IMR-90 (cell line): ENCODE data around the gene TUBA3D. TPM values are rescaled to one million over a fixed set of nuclear protein-coding genes. Genes with fewer than 3 reads are reported as not detected.
"Not testable (repeated sequence)": the region's sequence is repeated elsewhere in the genome, so short reads cannot be mapped to it uniquely, and the experiment has no call there.

Experiments used
- ATAC-seq: fragments of 200-7000 bp; cut with Tn5 transposase; 2 replicates; pipeline ENCODE4 v1.9.1; 2020; ENCODE audit warnings: low read depth, mild to moderate bottlenecking, moderate library complexity
- BruUV-seq: library from RNA; stranded (reverse); fragments of 400-500 nt; replicated peaks from 2 replicates; lab custom pipeline; 2021; lab: Mats Ljungman, UMichigan
- CTCF ChIA-PET: fragments of 300-600 bp; formaldehyde crosslinking; extraction: SDS; loops from one replicate; lab custom pipeline; 2021; ENCODE audit warnings: antibody characterized with exemption; lab: Yijun Ruan, JAX
- POLR2A ChIA-PET: fragments of 300-600 bp; sonication (Branson Sonifier 250); formaldehyde crosslinking; loops from one replicate; lab custom pipeline; 2022; ENCODE audit warnings: antibody characterized with exemption; ENCODE audit not compliant: unreplicated experiment; lab: Charles Lee
- DNase-seq: peaks from one replicate; pipeline ENCODE4 v3.0.0; 2013
- H2AFZ ChIP-seq: replicated peaks from 2 replicates; pipeline ENCODE3; 2013; ENCODE audit warnings: low read length, mild to moderate bottlenecking; ENCODE audit not compliant: poor library complexity
- H2AK5ac ChIP-seq: 2 replicates; pipeline ENCODE4 v1.6.1; 2013; ENCODE audit warnings: low read depth, low read length, inconsistent platforms
- H2AK9ac ChIP-seq: replicated peaks from 2 replicates; pipeline ENCODE3; 2013; ENCODE audit warnings: mild to moderate bottlenecking, low read depth, low read length, moderate library complexity; ENCODE audit not compliant: poor library complexity
- H2BK120ac ChIP-seq: 2 replicates; pipeline ENCODE4 v1.6.1; 2013; ENCODE audit warnings: low read depth, low read length, inconsistent platforms
- H2BK15ac ChIP-seq: 3 replicates; pipeline ENCODE4 v1.6.1; 2013; ENCODE audit warnings: low read depth, low read length, inconsistent platforms
- H2BK20ac ChIP-seq: 2 replicates; pipeline ENCODE4 v1.6.1; 2013; ENCODE audit warnings: low read depth, mild to moderate bottlenecking, inconsistent platforms, low read length, moderate library complexity
- H2BK5ac ChIP-seq: 2 replicates; pipeline ENCODE4 v1.6.1; 2013; ENCODE audit warnings: mild to moderate bottlenecking, low read depth, low read length, inconsistent platforms; ENCODE audit not compliant: poor library complexity, severe bottlenecking
- H3K14ac ChIP-seq: replicated peaks from 2 replicates; pipeline ENCODE4 v1.6.1; 2013; ENCODE audit warnings: low read depth, low read length, inconsistent platforms
- H3K18ac ChIP-seq: 2 replicates; pipeline ENCODE4 v1.6.1; 2013; ENCODE audit warnings: low read depth, low read length, control low read depth
- H3K23ac ChIP-seq: 2 replicates; pipeline ENCODE4 v1.6.1; 2013; ENCODE audit warnings: low read depth, low read length, inconsistent platforms
- H3K27ac ChIP-seq: 2 replicates; pipeline ENCODE4 v1.5.1; 2013; ENCODE audit warnings: mild to moderate bottlenecking, control low read depth, low read length; ENCODE audit not compliant: insufficient read depth
- H3K27me3 ChIP-seq: 2 replicates; pipeline ENCODE4 v1.6.1; 2013; ENCODE audit warnings: low read length; ENCODE audit not compliant: control insufficient read depth, insufficient read depth
- H3K36me3 ChIP-seq: 2 replicates; pipeline ENCODE4 v1.6.1; 2013; ENCODE audit warnings: low read length, mixed read lengths; ENCODE audit not compliant: control insufficient read depth, insufficient read depth
- H3K4ac ChIP-seq: 2 replicates; pipeline ENCODE4 v1.6.1; 2013; ENCODE audit warnings: low read depth, low read length, inconsistent platforms
- H3K4me1 ChIP-seq: 2 replicates; pipeline ENCODE4 v1.6.1; 2013; ENCODE audit warnings: low read length, mixed read lengths; ENCODE audit not compliant: control insufficient read depth, insufficient read depth
- H3K4me2 ChIP-seq: 2 replicates; pipeline ENCODE4 v1.6.1; 2013; ENCODE audit warnings: low read depth, mild to moderate bottlenecking, control low read depth, low read length, moderate library complexity
- H3K4me3 ChIP-seq: 2 replicates; pipeline ENCODE4 v1.5.1; 2013; ENCODE audit warnings: low read depth, mild to moderate bottlenecking, control low read depth, low read length, moderate library complexity; ENCODE audit not compliant: insufficient read depth
- H3K56ac ChIP-seq: 2 replicates; pipeline ENCODE4 v1.6.1; 2013; ENCODE audit warnings: low read length, inconsistent platforms; ENCODE audit not compliant: insufficient read depth; ENCODE audit errors: extremely low read depth
- H3K79me1 ChIP-seq, 2 experiments: 2 replicates each; pipeline ENCODE4 v1.6.1; 2013; ENCODE audit warnings: low read length in 2 of 2, inconsistent platforms in 1 of 2, low read depth in 1 of 2
- H3K9ac ChIP-seq: 2 replicates; pipeline ENCODE4 v1.6.1; 2013; ENCODE audit warnings: low read depth, low read length, control low read depth
- H3K9me1 ChIP-seq: 2 replicates; pipeline ENCODE4 v1.6.1; 2013; ENCODE audit warnings: low read length, inconsistent platforms; ENCODE audit not compliant: insufficient read depth
- H3K9me3 ChIP-seq: 2 replicates; pipeline ENCODE4 v1.6.1; 2013; ENCODE audit warnings: low read length; ENCODE audit not compliant: control insufficient read depth, insufficient read depth
- H4K20me1 ChIP-seq: 2 replicates; pipeline ENCODE4 v1.6.1; 2013; ENCODE audit warnings: low read length, inconsistent platforms; ENCODE audit not compliant: insufficient read depth
- H4K5ac ChIP-seq: 2 replicates; pipeline ENCODE4 v1.6.1; 2013; ENCODE audit warnings: mild to moderate bottlenecking, low read depth, low read length, control low read depth
- H4K8ac ChIP-seq, 2 experiments: 2 replicates each; pipeline ENCODE4 v1.6.1; 2013; ENCODE audit warnings: low read depth in 2 of 2, low read length in 2 of 2, control low read depth in 1 of 2, inconsistent platforms in 1 of 2
- H4K91ac ChIP-seq: 2 replicates; pipeline ENCODE4 v1.6.1; 2013; ENCODE audit warnings: low read depth, low read length, inconsistent platforms; ENCODE audit not compliant: insufficient read depth
- WGBS, 2 experiments: methylation state at CpG; one replicate each; pipeline versions ENCODE4 v1.1.5 to v1.1.7; 2013; ENCODE audit warnings: missing lambda C conversion rate in 2 of 2; ENCODE audit not compliant: insufficient read length in 1 of 2; ENCODE audit errors: extremely low coverage in 2 of 2; 5-methylcytosine and 5-hydroxymethylcytosine counted together
- dilution Hi-C: fragments of 300-500 bp; cut with HindIII; formaldehyde crosslinking; loops from one replicate; pipeline ENCODE4 v1.14.3; 2018; ENCODE audit warnings: low sequenced_read_pairs; ENCODE audit not compliant: unreplicated experiment
- in situ Hi-C: fragments of 300-500 bp; cut with MboI; formaldehyde crosslinking; loops from 3 replicates; pipeline ENCODE4 v1.14.3; 2019; ENCODE audit warnings: low sequenced_read_pairs, inconsistent platforms, mixed read lengths
- intact Hi-C: fragments of 100-400 bp; cut with micrococcal nuclease; formaldehyde crosslinking; loops from 2 replicates; pipeline ENCODE4 v1.10.0; 2022
- polyA plus RNA-seq, 3 experiments: library from polyadenylated mRNA; depleted of rRNA; stranded (reverse); fragments of >200 nt; gene quantifications; 2 replicates each; pipeline ENCODE4 v1.2.3, GENCODE V29; 2012; ENCODE audit warnings: low replicate concordance in 1 of 3
- total RNA-seq: library from RNA; depleted of rRNA; stranded (reverse); fragments of >200 nt; gene quantifications from 2 replicates; pipeline ENCODE4 v1.2.3, GENCODE V29; 2012

Gene TUBA3D
- total and polyA plus RNA-seq, 2 of the 4 experiments (the other 2 are of a cell fraction), result not detected

- H3K9ac ChIP-seq, H4K5ac ChIP-seq, dilution Hi-C loops, DNase-seq, H3K79me1 ChIP-seq, H3K36me3 ChIP-seq, H3K27ac ChIP-seq, in situ Hi-C loops, H2BK5ac ChIP-seq, H3K4me2 ChIP-seq, H3K9me3 ChIP-seq, H2AFZ ChIP-seq, H3K4ac ChIP-seq, H2AK9ac ChIP-seq, H3K9me1 ChIP-seq, intact Hi-C loops, H3K23ac ChIP-seq, H3K18ac ChIP-seq, H4K20me1 ChIP-seq, H3K14ac ChIP-seq, H2AK5ac ChIP-seq, POLR2A ChIA-PET, CTCF ChIA-PET, H2BK15ac ChIP-seq, H3K27me3 ChIP-seq, H2BK20ac ChIP-seq, H3K56ac ChIP-seq, H3K4me3 ChIP-seq, H2BK120ac ChIP-seq, H4K8ac ChIP-seq, BruUV-seq, H3K4me1 ChIP-seq, ATAC-seq, H4K91ac ChIP-seq: not testable (repeated sequence)
- WGBS, 2 experiments, result no CpG with 5 or more reads among the region's 9 CpGs
These were observed 27.9 kb upstream of the TUBA3D start for GRCh38 chr2:131447981-131448380.

DNA sequence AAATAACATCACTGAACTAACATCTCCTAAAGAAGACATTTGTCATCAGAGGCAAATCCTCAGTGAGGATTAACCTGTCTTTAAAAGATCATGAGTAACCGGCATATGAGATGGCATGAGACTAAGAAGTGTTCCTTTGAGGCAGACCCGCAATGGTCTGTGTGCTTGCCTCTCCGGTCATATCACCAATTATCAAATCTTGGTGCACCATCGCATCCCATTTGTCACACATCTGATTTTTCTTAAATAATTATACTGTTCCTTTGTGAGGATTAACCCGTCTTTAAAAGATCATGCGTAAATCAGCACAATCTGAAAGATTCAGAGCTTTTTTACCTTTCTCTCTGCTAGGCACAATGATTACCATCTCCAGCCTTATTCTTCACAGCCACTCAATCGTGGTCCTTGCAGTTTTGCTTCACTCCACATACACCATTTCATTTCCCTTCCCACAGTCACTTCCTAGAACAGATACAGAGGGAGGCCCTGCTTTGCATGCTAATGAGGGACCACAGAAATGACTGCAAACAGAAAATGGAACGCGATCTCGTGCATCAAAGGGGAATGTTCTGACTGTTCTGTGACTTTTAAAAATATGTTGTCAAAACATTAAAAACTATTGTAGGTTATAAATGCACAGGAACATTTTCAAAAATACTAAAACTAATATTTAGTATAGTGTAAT lies 24.5 kb upstream of the TUBA3D start:
- H2AK9ac ChIP-seq, H3K79me1 ChIP-seq, dilution Hi-C loops, H3K27ac ChIP-seq, H3K4ac ChIP-seq, H4K20me1 ChIP-seq, H3K23ac ChIP-seq, H3K9me3 ChIP-seq, H4K8ac ChIP-seq, H4K91ac ChIP-seq, H3K4me1 ChIP-seq, in situ Hi-C loops, H2BK20ac ChIP-seq, H3K9ac ChIP-seq, DNase-seq, POLR2A ChIA-PET, H4K5ac ChIP-seq, H3K14ac ChIP-seq, H2AK5ac ChIP-seq, H3K4me2 ChIP-seq, H3K18ac ChIP-seq, H3K27me3 ChIP-seq, H2BK120ac ChIP-seq, H3K36me3 ChIP-seq, H2BK5ac ChIP-seq, H3K4me3 ChIP-seq, H2BK15ac ChIP-seq, H3K56ac ChIP-seq, ATAC-seq, intact Hi-C loops, H2AFZ ChIP-seq, BruUV-seq, H3K9me1 ChIP-seq: not testable (repeated sequence)
- no CpG with 5 or more reads among the region's 10 CpGs for WGBS, 2 experiments
- CTCF ChIA-PET, result interaction anchor here (0.6 kb wide), 1 partner anchor 418 kb away, joined by 3 read pairs; no protein-coding TSS in a partner anchor
